ENCODE results near the gene CERK. TPM values are rescaled to one million over a fixed set of nuclear protein-coding genes. Genes with fewer than 3 reads are reported as not detected.

CERK gene
- total RNA-seq, 1 experiment from 2014 or later: 45.6 TPM

- no peak for TF ChIP-seq ARID4B (CRISPR knock-in tag; IDR thresholded peaks at IDR 0.05; ENCODE audit: borderline replicate concordance)
- TF ChIP-seq JUN (CRISPR knock-in tag; IDR thresholded peaks at IDR 0.05): no peak
- no peak for TF ChIP-seq TEAD4 (CRISPR knock-in tag; IDR thresholded peaks at IDR 0.05)
- no peak for TF ChIP-seq ZSCAN18 (CRISPR knock-in tag; IDR thresholded peaks at IDR 0.05)
Measured at GRCh38 chr22:46758121-46758520, 20.1 kb upstream of the CERK start (continued).

GRCh38 chr22:46757104-46757503, 19.1 kb upstream of the CERK start:
- Mint-ChIP-seq H3K36me3 (peaks cover 26% of the 10 kb centered on the region), H3K27me3 (ENCODE audit: low read depth) (no peaks in the 10 kb centered on the region; the same call in 1 of the 2 replicates), H3K4me1 (peaks cover 10% of the 10 kb centered on the region), H3K9me3 (peaks cover 27% of the 10 kb centered on the region), H3K4me3 (no peak overlapping the region), H3K27ac (no peak overlapping the region)
- no peak for TF ChIP-seq GRHL2 (CRISPR knock-in tag; IDR thresholded peaks at IDR 0.05; ENCODE audit: insufficient replicate concordance, severe bottlenecking)
- TF ChIP-seq CBFB (CRISPR knock-in tag; IDR thresholded peaks at IDR 0.05; ENCODE audit: low read depth): no peak
- no peak for TF ChIP-seq MYBL2 (CRISPR knock-in tag; IDR thresholded peaks at IDR 0.05)
- no peak for TF ChIP-seq E2F4 (CRISPR knock-in tag; IDR thresholded peaks at IDR 0.05; ENCODE audit: borderline replicate concordance, low read depth)
- no peak for TF ChIP-seq FOXK1 (CRISPR knock-in tag; IDR thresholded peaks at IDR 0.05)
- TF ChIP-seq TEAD1 (CRISPR knock-in tag; IDR thresholded peaks at IDR 0.05): no peak
- TF ChIP-seq ESRRA (CRISPR knock-in tag; IDR thresholded peaks at IDR 0.05; ENCODE audit: borderline replicate concordance): no peak
- TF ChIP-seq IRF1 (CRISPR knock-in tag; IDR thresholded peaks at IDR 0.05): no peak
- CTCF ChIA-PET: interaction anchor here (0.9 kb wide), 1 partner anchor 193 kb away, joined by 3 read pairs; no protein-coding TSS in a partner anchor
- no peak for DNase-seq (ENCODE audit: low spot score)
- no peak for ATAC-seq
- POLR2A ChIA-PET: no interaction called here

GRCh38 chr22:46756097-46756496, 18.0 kb upstream of the CERK start:
- H3K36me3 Mint-ChIP-seq: peaks cover 26% of the 10 kb centered on the region
- POLR2A ChIA-PET: no interaction called here

More at GRCh38 chr22:46756097-46756496, 18.0 kb upstream of the CERK start:
- CTCF ChIA-PET: interaction anchor here (0.8 to 0.9 kb wide), 2 partner anchors 17 to 192 kb away, joined by 3 read pairs; no protein-coding TSS in a partner anchor
- H3K4me3 Mint-ChIP-seq: no peak overlapping the region
- H3K27ac Mint-ChIP-seq: no peak overlapping the region
- no peaks in the 10 kb centered on the region; the same call in 1 of the 2 replicates for H3K27me3 Mint-ChIP-seq (ENCODE audit: low read depth)
- H3K4me1 Mint-ChIP-seq: peaks cover 2% of the 10 kb centered on the region
- peaks cover 27% of the 10 kb centered on the region for H3K9me3 Mint-ChIP-seq
- TF ChIP-seq ATF2 (CRISPR knock-in tag; IDR thresholded peaks at IDR 0.05; ENCODE audit: borderline replicate concordance, low read depth) (no peak), JUN (CRISPR knock-in tag; IDR thresholded peaks at IDR 0.05) (no peak), SP1 (CRISPR knock-in tag; conservative IDR thresholded peaks at IDR 0.05) (no peak), AR (CRISPR knock-in tag; IDR thresholded peaks at IDR 0.05) (no peak), E2F1 (CRISPR knock-in tag; IDR thresholded peaks at IDR 0.05) (no peak), CBFB (CRISPR knock-in tag; IDR thresholded peaks at IDR 0.05; ENCODE audit: low read depth) (no peak), SOX15 (CRISPR knock-in tag; IDR thresholded peaks at IDR 0.05) (no peak)
- DNase-seq (ENCODE audit: low spot score) (no peak), ATAC-seq (no peak)

Measured in WTC11 (cell line).